Endothelial cell (in vitro differentiated cells): ENCODE measurements around the gene PTPRD. TPM values are rescaled to one million over a fixed set of nuclear protein-coding genes. Genes with fewer than 3 reads are reported as not detected.

Source experiments
- DNase-seq: peaks from one replicate; pipeline ENCODE4 v3.0.0; 2021; ENCODE audit warnings: low spot score
- H3K27ac Mint-ChIP-seq: one replicate; pipeline ENCODE4 v1.8.0; 2021; ENCODE audit warnings: mixed read lengths, inconsistent platforms; ENCODE audit not compliant: unreplicated experiment
- H3K27me3 Mint-ChIP-seq: one replicate; pipeline ENCODE4 v1.8.0; 2021; ENCODE audit warnings: mild to moderate bottlenecking, moderate library complexity, mixed read lengths, inconsistent platforms; ENCODE audit not compliant: unreplicated experiment
- H3K36me3 Mint-ChIP-seq: one replicate; pipeline ENCODE4 v1.8.0; 2021; ENCODE audit warnings: mild to moderate bottlenecking, low read depth, mixed read lengths, inconsistent platforms; ENCODE audit not compliant: unreplicated experiment
- H3K4me1 Mint-ChIP-seq: one replicate; pipeline ENCODE4 v1.8.0; 2021; ENCODE audit warnings: mild to moderate bottlenecking, mixed read lengths, inconsistent platforms; ENCODE audit not compliant: unreplicated experiment
- H3K4me3 Mint-ChIP-seq: one replicate; pipeline ENCODE4 v1.8.0; 2021; ENCODE audit warnings: mild to moderate bottlenecking, mixed read lengths, inconsistent platforms; ENCODE audit not compliant: unreplicated experiment
- H3K9me3 Mint-ChIP-seq: one replicate; pipeline ENCODE4 v1.8.0; 2021; ENCODE audit warnings: mixed read lengths, inconsistent platforms; ENCODE audit not compliant: unreplicated experiment
- total RNA-seq: library from RNA; stranded (reverse); fragmentation: NEBNext Ultra II Directional; extraction: Animal tissue kit (Norgen Biotek cat#: 25700); gene quantifications from one replicate; pipeline ENCODE4 v1.2.1, GENCODE V29; 2021; ENCODE audit not compliant: unreplicated experiment
- TF ChIP-seq, protein P1 (sequence below): fragments of 200-600 bp; sonication (generic); IDR thresholded peaks from one replicate; pipeline ENCODE4 v1.5.0; 2021; ENCODE audit warnings: antibody characterized with exemption; ENCODE audit not compliant: unreplicated experiment

PTPRD gene
- total RNA-seq, 1 donor from 2014 or later: 47.8 TPM

DNA sequence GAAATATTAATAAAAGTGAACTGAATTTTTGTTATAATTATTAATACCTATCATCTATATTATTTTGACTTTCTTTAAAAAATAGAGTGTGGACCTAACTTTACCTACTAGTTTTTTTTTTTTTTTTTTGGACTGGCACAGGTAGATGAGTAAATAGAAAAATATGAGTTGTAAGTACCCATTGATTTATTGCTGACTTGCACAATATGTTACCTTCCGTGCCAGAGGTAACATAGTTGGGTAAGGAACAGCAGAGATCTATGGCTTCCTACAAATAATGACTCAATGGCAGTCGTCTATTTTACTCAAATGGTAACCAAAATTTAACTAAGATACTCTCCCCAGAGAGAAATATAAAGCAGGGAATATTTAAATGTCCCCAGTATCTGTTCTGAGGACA is 1212.8 kb downstream of the PTPRD start:
- H3K4me1 Mint-ChIP-seq: no peaks in the 10 kb centered on the region

GRCh38 chr9:9396518-9396917 is 1216.3 kb downstream of the PTPRD start:
- no peak overlapping the region for H3K4me3 Mint-ChIP-seq
- H3K9me3 Mint-ChIP-seq: no peaks in the 10 kb centered on the region
- H3K4me1 Mint-ChIP-seq: no peaks in the 10 kb centered on the region
- no peak for DNase-seq
- TF ChIP-seq, protein P1, sequence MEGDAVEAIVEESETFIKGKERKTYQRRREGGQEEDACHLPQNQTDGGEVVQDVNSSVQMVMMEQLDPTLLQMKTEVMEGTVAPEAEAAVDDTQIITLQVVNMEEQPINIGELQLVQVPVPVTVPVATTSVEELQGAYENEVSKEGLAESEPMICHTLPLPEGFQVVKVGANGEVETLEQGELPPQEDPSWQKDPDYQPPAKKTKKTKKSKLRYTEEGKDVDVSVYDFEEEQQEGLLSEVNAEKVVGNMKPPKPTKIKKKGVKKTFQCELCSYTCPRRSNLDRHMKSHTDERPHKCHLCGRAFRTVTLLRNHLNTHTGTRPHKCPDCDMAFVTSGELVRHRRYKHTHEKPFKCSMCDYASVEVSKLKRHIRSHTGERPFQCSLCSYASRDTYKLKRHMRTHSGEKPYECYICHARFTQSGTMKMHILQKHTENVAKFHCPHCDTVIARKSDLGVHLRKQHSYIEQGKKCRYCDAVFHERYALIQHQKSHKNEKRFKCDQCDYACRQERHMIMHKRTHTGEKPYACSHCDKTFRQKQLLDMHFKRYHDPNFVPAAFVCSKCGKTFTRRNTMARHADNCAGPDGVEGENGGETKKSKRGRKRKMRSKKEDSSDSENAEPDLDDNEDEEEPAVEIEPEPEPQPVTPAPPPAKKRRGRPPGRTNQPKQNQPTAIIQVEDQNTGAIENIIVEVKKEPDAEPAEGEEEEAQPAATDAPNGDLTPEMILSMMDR: no peak
- no peaks in the 10 kb centered on the region for H3K27me3 Mint-ChIP-seq
- no peaks in the 10 kb centered on the region for H3K36me3 Mint-ChIP-seq
- H3K27ac Mint-ChIP-seq: no peak overlapping the region

More for the DNA sequence above, 1212.8 kb downstream of the PTPRD start:
- Mint-ChIP-seq H3K36me3 (no peaks in the 10 kb centered on the region), H3K27me3 (peaks cover 2% of the 10 kb centered on the region), H3K27ac (no peak overlapping the region), H3K4me3 (no peak overlapping the region), H3K9me3 (no peaks in the 10 kb centered on the region)
- TF ChIP-seq, protein P1: no peak
- no peak for DNase-seq

- Mint-ChIP-seq H3K27ac (no peak overlapping the region), H3K9me3 (no peaks in the 10 kb centered on the region), H3K36me3 (no peaks in the 10 kb centered on the region), H3K4me3 (no peak overlapping the region), H3K4me1 (no peaks in the 10 kb centered on the region), H3K27me3 (no peaks in the 10 kb centered on the region)
- DNase-seq: no peak
- TF ChIP-seq, protein P1: no peak
These were observed 1217.3 kb downstream of the PTPRD start for GRCh38 chr9:9395539-9395938.

DNA sequence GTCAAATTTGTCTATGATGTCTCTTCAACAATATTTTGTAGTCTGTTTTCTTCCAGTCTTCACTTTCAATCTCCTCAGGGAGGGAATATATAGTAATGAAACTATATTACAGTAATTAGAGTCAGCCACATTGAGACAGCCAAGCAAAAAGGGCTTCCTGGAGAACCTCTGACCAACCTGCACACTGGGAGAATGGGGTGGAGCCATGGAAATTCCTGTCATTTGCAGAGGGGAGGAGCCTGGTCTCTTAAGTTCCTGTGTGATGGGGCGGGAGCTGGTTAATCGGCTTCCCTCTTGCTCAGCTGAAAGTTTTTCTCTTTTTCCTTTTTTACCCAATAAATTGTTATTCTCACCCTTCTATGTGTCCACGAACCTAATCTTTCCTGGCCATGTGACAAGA is 1220.0 kb downstream of the PTPRD start:
- no peak for DNase-seq
- Mint-ChIP-seq H3K4me1 (no peaks in the 10 kb centered on the region), H3K27ac (no peak overlapping the region), H3K27me3 (no peaks in the 10 kb centered on the region), H3K9me3 (no peaks in the 10 kb centered on the region), H3K4me3 (no peak overlapping the region), H3K36me3 (no peaks in the 10 kb centered on the region)
- TF ChIP-seq, protein P1: no peak

DNA sequence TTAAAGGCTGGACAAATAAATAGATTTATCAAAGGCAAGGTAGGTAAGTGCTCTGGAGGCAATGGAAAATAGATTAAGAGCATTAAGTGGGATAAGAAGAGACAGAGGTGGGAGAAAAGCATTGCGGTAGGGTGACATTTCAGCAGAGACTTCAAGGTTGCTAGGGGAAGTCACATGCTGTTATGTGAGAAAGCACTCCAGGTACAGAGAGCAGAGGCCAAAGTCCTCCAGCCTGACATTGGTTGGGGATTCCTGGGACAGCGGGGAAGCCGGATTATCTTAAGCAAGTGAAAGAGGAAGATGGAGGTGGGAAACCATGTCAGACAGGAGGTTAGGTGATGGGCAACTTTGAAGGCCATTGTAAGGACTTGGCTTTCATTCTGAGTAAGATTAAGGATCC is 1222.9 kb downstream of the PTPRD start:
- Mint-ChIP-seq H3K4me3 (no peak overlapping the region), H3K27ac (no peak overlapping the region), H3K36me3 (no peaks in the 10 kb centered on the region), H3K4me1 (peaks cover 3% of the 10 kb centered on the region), H3K27me3 (no peaks in the 10 kb centered on the region), H3K9me3 (no peaks in the 10 kb centered on the region)
- no peak for DNase-seq
- TF ChIP-seq, protein P1: no peak
